HCT116 (cell line): ENCODE data around the gene PARD6G. TPM values are rescaled to one million over a fixed set of nuclear protein-coding genes. Genes with fewer than 3 reads are reported as not detected.

Experiments used
- ATAC-seq: fragments of 200-7000 bp; cut with Tn5 transposase; 2 replicates; pipeline ENCODE4 v1.9.1; 2020; ENCODE audit warnings: mild to moderate bottlenecking, moderate library complexity
- BruUV-seq: library from RNA; stranded (reverse); fragments of 400-500 nt; replicated peaks from 2 replicates; lab custom pipeline; 2021; lab: Mats Ljungman, UMichigan
- CTCF ChIA-PET: fragments of 300-600 bp; sonication (Branson Sonifier 250); formaldehyde crosslinking; loops from one replicate; lab custom pipeline; 2021; ENCODE audit warnings: antibody characterized with exemption; lab: Charles Lee
- POLR2A ChIA-PET: fragments of 300-600, 350-600 bp; sonication (Branson Sonifier 250); formaldehyde crosslinking; loops from one replicate; lab custom pipeline; 2021; ENCODE audit warnings: antibody characterized with exemption; lab: Charles Lee
- RAD21 ChIA-PET, 2 experiments: fragments of 300-600 bp; sonication (Branson Sonifier 250); formaldehyde crosslinking; loops; one replicate each; lab custom pipeline; 2023; ENCODE audit warnings: low total read pairs in 2 of 2; ENCODE audit not compliant: uncharacterized antibody in 2 of 2, unreplicated experiment in 2 of 2, low non-redundant PET in 1 of 2; lab: Charles Lee
- DNase-seq: peaks from one replicate; pipeline ENCODE4 v3.0.0-alpha.2; 2010; ENCODE audit warnings: low read depth, low spot score
- H2AFZ ChIP-seq: fragments of 200-600 bp; shearing (Covaris generic), sonication (generic); 2 replicates; pipeline ENCODE4 v1.6.1; 2017; ENCODE audit warnings: low read depth, mixed run types, mixed read lengths, antibody characterized with exemption, low read length; ENCODE audit not compliant: poor library complexity, severe bottlenecking
- H3K27ac ChIP-seq: 2 replicates; pipeline ENCODE4 v1.5.1; 2012; ENCODE audit warnings: low read depth, low read length
- H3K27me3 ChIP-seq: fragments of 200-600 bp; sonication (generic); 2 replicates; pipeline ENCODE4 v1.6.1; 2016; ENCODE audit warnings: mixed run types, low read length, mixed read lengths; ENCODE audit not compliant: insufficient read depth
- H3K36me3 ChIP-seq, 2 experiments: fragments of 200-500 bp in 1 of 2; fragments of 200-600 bp in 1 of 2; sonication (Bioruptor generic) in 1 of 2; sonication (generic) in 1 of 2; 2 replicates each; pipeline versions ENCODE4 v1.5.1 to v1.6.1; 2014 to 2016; ENCODE audit warnings: low read length in 2 of 2, inconsistent platforms in 1 of 2, mixed read lengths in 1 of 2, mixed run types in 1 of 2; ENCODE audit not compliant: insufficient read depth in 2 of 2, control insufficient read depth in 1 of 2
- H3K4me1 ChIP-seq, 2 experiments: fragments of 200-600 bp in 1 of 2; sonication (generic) in 1 of 2; 2 replicates each; pipeline versions ENCODE4 v1.5.1 to v1.6.1; 2012 to 2017; ENCODE audit warnings: low read length in 2 of 2, inconsistent platforms in 1 of 2, mild to moderate bottlenecking in 1 of 2, mixed read lengths in 1 of 2, mixed run types in 1 of 2, moderate library complexity in 1 of 2; ENCODE audit not compliant: insufficient read depth in 2 of 2, control insufficient read depth in 1 of 2
- H3K4me2 ChIP-seq: fragments of 200-600 bp; sonication (generic); 2 replicates; pipeline ENCODE4 v1.6.1; 2017; ENCODE audit warnings: mixed run types, low read length, mixed read lengths
- H3K4me3 ChIP-seq, 2 experiments: fragments of 200-600 bp in 1 of 2; sonication (generic) in 1 of 2; replicated peaks in 1 of 2; 2 replicates each; pipeline ENCODE4 v1.5.1; 2011 to 2016; ENCODE audit warnings: low read length in 2 of 2, control low read depth in 1 of 2, low read depth in 1 of 2, mild to moderate bottlenecking in 1 of 2, mixed read lengths in 1 of 2, mixed run types in 1 of 2
- H3K79me2 ChIP-seq: fragments of 200-600 bp; sonication (generic); 2 replicates; pipeline ENCODE4 v1.6.1; 2017; ENCODE audit warnings: mild to moderate bottlenecking, mixed run types, low read length, moderate library complexity, mixed read lengths; ENCODE audit not compliant: insufficient read depth
- H3K9ac ChIP-seq: fragments of 200-600 bp; sonication (generic); 2 replicates; pipeline ENCODE4 v1.6.1; 2016; ENCODE audit warnings: low read length, mixed read lengths
- H3K9me2 ChIP-seq: fragments of 200-600 bp; sonication (generic), shearing (Covaris generic); 2 replicates; pipeline ENCODE4 v1.6.1; 2017; ENCODE audit warnings: mixed run types, mild to moderate bottlenecking, moderate library complexity; ENCODE audit not compliant: insufficient read depth
- H3K9me3 ChIP-seq, 2 experiments: fragments of 200-500 bp in 1 of 2; fragments of 200-600 bp in 1 of 2; sonication (Bioruptor generic) in 1 of 2; sonication (generic) in 1 of 2; 2 replicates each; pipeline ENCODE4 v1.6.1; 2014 to 2017; ENCODE audit warnings: low read length in 2 of 2, mixed read lengths in 2 of 2, inconsistent platforms in 1 of 2, low read depth in 1 of 2, mild to moderate bottlenecking in 1 of 2, mixed run types in 1 of 2, moderate library complexity in 1 of 2; ENCODE audit not compliant: control insufficient read depth in 1 of 2, insufficient read depth in 1 of 2
- H4K20me1 ChIP-seq: fragments of 200-600 bp; sonication (generic), shearing (Covaris generic); 2 replicates; pipeline ENCODE4 v1.6.1; 2017; ENCODE audit warnings: mixed run types, mild to moderate bottlenecking, moderate library complexity; ENCODE audit not compliant: insufficient read depth
- EZH2 ChIP-seq: fragments of 200-600 bp; sonication (generic); IDR thresholded peaks from 2 replicates; pipeline ENCODE4 v1.6.1; 2017; ENCODE audit warnings: antibody characterized with exemption, mixed run types
- JUND ChIP-seq: IDR thresholded peaks from 2 replicates; pipeline ENCODE4 v1.6.1; 2012
- ZNF274 ChIP-seq: fragments of 200-500 bp; sonication (Bioruptor generic); IDR thresholded peaks from 2 replicates; pipeline ENCODE4 v1.6.1; 2014; ENCODE audit warnings: mild to moderate bottlenecking, low read depth, low read length, inconsistent platforms
- intact Hi-C: fragments of 100-400 bp; cut with micrococcal nuclease; formaldehyde crosslinking; loops from 2 replicates; pipeline ENCODE4 v1.10.0; 2022
- total RNA-seq: library from RNA; stranded (reverse); gene quantifications from one replicate; pipeline ENCODE4 v1.2.1, GENCODE V29; 2021; ENCODE audit not compliant: unreplicated experiment
- TF ChIP-seq, protein P1 (sequence below), 3 experiments: fragments of 200-600 bp in 1 of 3; sonication (generic) in 1 of 3; IDR thresholded peaks in 2 of 3; conservative IDR thresholded peaks in 1 of 3; 2 replicates each; pipeline ENCODE4 v1.5.1; 2012 to 2017; ENCODE audit warnings: low read depth in 2 of 3, low read length in 2 of 3, antibody characterized with exemption in 1 of 3, borderline replicate concordance in 1 of 3, control low read depth in 1 of 3, mild to moderate bottlenecking in 1 of 3, mixed read lengths in 1 of 3, mixed run types in 1 of 3, moderate library complexity in 1 of 3; ENCODE audit not compliant: insufficient read depth in 1 of 3
- TF ChIP-seq, protein P2 (sequence below): IDR thresholded peaks from 2 replicates; pipeline ENCODE4 v1.6.1; 2012

The PARD6G gene
- total RNA-seq, 1 experiment from 2014 or later, result 12.8 TPM

DNA sequence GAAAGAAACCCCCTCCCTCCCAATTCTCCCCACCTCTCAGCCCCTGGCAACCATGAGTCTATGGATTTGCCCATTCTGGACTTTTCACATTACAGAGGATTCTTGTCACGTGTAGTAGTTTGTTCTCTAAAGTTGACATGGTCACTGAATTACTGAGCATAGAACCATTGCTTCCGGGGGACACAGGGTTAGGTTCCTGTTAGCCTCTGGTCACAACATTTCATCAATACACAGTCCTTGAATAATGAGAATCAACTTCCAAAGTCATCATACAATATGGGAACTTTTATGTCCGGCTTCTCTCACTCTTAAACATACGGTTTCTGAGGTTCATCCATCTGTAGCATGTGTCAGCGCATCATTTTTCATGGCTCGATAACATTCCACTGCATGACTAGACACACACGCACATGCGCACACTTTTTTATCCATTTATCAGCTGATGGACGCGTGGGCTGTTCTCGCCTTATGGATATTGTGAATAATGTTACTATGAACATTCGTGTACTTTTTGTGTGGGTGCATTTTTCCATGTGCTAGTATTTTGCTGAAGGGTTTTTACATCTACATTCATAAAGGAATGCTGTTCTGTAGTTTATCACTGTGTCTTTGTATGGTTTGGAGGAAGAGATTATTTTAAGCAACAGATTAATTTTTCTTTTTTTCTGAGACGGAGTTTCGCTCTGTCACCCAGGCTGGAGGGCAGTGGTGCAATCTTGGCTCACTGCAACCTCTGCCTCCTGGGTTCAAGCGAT, 48.1 kb downstream of the PARD6G start:
- H3K9me3 ChIP-seq, result no peaks in the 10 kb centered on the region
- TF ChIP-seq, protein P1, sequence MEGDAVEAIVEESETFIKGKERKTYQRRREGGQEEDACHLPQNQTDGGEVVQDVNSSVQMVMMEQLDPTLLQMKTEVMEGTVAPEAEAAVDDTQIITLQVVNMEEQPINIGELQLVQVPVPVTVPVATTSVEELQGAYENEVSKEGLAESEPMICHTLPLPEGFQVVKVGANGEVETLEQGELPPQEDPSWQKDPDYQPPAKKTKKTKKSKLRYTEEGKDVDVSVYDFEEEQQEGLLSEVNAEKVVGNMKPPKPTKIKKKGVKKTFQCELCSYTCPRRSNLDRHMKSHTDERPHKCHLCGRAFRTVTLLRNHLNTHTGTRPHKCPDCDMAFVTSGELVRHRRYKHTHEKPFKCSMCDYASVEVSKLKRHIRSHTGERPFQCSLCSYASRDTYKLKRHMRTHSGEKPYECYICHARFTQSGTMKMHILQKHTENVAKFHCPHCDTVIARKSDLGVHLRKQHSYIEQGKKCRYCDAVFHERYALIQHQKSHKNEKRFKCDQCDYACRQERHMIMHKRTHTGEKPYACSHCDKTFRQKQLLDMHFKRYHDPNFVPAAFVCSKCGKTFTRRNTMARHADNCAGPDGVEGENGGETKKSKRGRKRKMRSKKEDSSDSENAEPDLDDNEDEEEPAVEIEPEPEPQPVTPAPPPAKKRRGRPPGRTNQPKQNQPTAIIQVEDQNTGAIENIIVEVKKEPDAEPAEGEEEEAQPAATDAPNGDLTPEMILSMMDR (IDR thresholded peaks at IDR 0.05 in 2 of 3, conservative IDR thresholded peaks at IDR 0.05 in 1 of 3; ENCODE audit: borderline replicate concordance in 1 of 3, insufficient read depth in 1 of 3, low read depth in 2 of 3, low read length in 2 of 3), result no peak
- TF ChIP-seq ZNF274, result no peak
- no peak for TF ChIP-seq EZH2
- TF ChIP-seq, all 23 proteins: peak for 0
- Histone ChIP-seq H4K20me1 (no peaks in the 10 kb centered on the region), H2AFZ (no peak overlapping the region), H3K27ac (no peak overlapping the region), H3K4me3 (no peak overlapping the region), H3K27me3 (no peaks in the 10 kb centered on the region), H3K4me1 (no peaks in the 10 kb centered on the region), H3K79me2 (no peaks in the 10 kb centered on the region), H3K9me2 (no peaks in the 10 kb centered on the region), H3K4me2 (no peak overlapping the region), H3K36me3 (no peaks in the 10 kb centered on the region), H3K9ac (no peak overlapping the region)
- intact Hi-C loops, result no loop called here
- ATAC-seq (no peak), DNase-seq (no peak)
- BruUV-seq, result TSS peak; percentile 31
- POLR2A ChIA-PET, result no interaction called here
- RAD21 ChIA-PET, result no interaction called here
- CTCF ChIA-PET, result no interaction called here

DNA sequence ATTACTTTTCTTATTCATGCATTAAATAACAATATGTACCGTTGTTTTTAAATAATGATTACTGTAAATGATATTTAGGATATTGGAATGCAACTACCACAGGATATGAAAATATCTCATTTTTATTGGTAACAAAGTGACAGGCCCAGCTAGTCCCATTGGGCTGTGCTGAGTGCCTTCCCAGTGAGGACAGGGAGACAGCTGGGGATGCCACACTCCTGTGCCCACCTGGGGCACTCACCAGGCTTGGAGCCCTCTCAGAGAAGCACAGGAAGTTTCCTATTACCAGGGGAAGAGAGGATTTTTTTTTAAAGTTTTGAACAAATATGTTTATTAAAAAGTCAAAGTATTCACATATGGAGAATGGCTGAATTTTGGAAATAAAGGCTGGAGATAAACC, 48.9 kb downstream of the PARD6G start:
- no peaks in the 10 kb centered on the region for H3K36me3 ChIP-seq
- no peaks in the 10 kb centered on the region for H3K79me2 ChIP-seq
- DNase-seq (no peak), ATAC-seq (no peak)
- no peaks in the 10 kb centered on the region for H4K20me1 ChIP-seq
- no peak overlapping the region for H2AFZ ChIP-seq
- H3K27me3 ChIP-seq, result no peaks in the 10 kb centered on the region
- ChIA-PET RAD21 (no interaction called here), POLR2A (no interaction called here), CTCF (no interaction called here)
- no peak overlapping the region for H3K27ac ChIP-seq
- H3K4me1 ChIP-seq, result no peaks in the 10 kb centered on the region
- H3K4me3 ChIP-seq, result no peak overlapping the region
- H3K9me3 ChIP-seq, result no peaks in the 10 kb centered on the region
- intact Hi-C loops, result no loop called here
- no peak overlapping the region for H3K4me2 ChIP-seq
- TF ChIP-seq, protein P2, sequence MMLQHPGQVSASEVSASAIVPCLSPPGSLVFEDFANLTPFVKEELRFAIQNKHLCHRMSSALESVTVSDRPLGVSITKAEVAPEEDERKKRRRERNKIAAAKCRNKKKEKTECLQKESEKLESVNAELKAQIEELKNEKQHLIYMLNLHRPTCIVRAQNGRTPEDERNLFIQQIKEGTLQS, result no peak
- TF ChIP-seq JUND, result no peak
- TF ChIP-seq, protein P1 (IDR thresholded peaks at IDR 0.05 in 2 of 3, conservative IDR thresholded peaks at IDR 0.05 in 1 of 3; ENCODE audit: borderline replicate concordance in 1 of 3, insufficient read depth in 1 of 3, low read depth in 2 of 3, low read length in 2 of 3), result no peak
- no peak overlapping the region for H3K9ac ChIP-seq
- no TSS peak for BruUV-seq
- H3K9me2 ChIP-seq, result no peaks in the 10 kb centered on the region
